Fibroblast of pulmonary artery (primary cell): Measurements from ENCODE around the gene ASCC3.

Experiments used
- DNase-seq: peaks from one replicate; pipeline ENCODE4 v3.0.0-alpha.2; 2010; ENCODE audit warnings: low read depth
- H3K4me3 ChIP-seq: replicated peaks from 2 replicates; pipeline ENCODE4 v1.5.1; 2011; ENCODE audit warnings: low read depth, mild to moderate bottlenecking, control low read depth, low read length, moderate library complexity
- CTCF ChIP-seq: IDR thresholded peaks from 2 replicates; pipeline ENCODE4 v1.5.1; 2011; ENCODE audit warnings: mild to moderate bottlenecking, control low read depth, low read length, inconsistent platforms; ENCODE audit errors: missing control alignments

The ASCC3 gene

GRCh38 chr6:100461278-100461916, 419.7 kb downstream of the ASCC3 start:
- no peak overlapping the region for H3K4me3 ChIP-seq
- no peak for TF ChIP-seq CTCF
- no peak for DNase-seq

- DNase-seq, result no peak
- H3K4me3 ChIP-seq, result no peak overlapping the region
- peak; percentile 36 for TF ChIP-seq CTCF
These were observed 420.4 kb downstream of the ASCC3 start for GRCh38 chr6:100460650-100461204.

GRCh38 chr6:100459592-100460184, 421.4 kb downstream of the ASCC3 start:
- no peak for DNase-seq
- no peak overlapping the region for H3K4me3 ChIP-seq
- TF ChIP-seq CTCF, result no peak

- no peak for TF ChIP-seq CTCF
- DNase-seq, result no peak
- no peak overlapping the region for H3K4me3 ChIP-seq
These were observed 422.1 kb downstream of the ASCC3 start for GRCh38 chr6:100458841-100459591.
